HepG2 (cell line): Measurements from ENCODE around the gene HS6ST2. TPM values are rescaled to one million over a fixed set of nuclear protein-coding genes. Genes with fewer than 3 reads are reported as not detected.

Experiments used
- ARNT ChIP-seq: fragments of 450-650 bp; IDR thresholded peaks from 2 replicates; pipeline ENCODE4 v1.6.1; 2017
- BORCS8-MEF2B ChIP-seq: sonication (generic); formaldehyde crosslinking; IDR thresholded peaks from 2 replicates; pipeline ENCODE4 v1.8.0; 2022; ENCODE audit warnings: mild to moderate bottlenecking, missing genetic modification reagents
- EED ChIP-seq: sonication (generic); formaldehyde crosslinking; IDR thresholded peaks from 2 replicates; pipeline ENCODE4 v1.5.0; 2020; ENCODE audit warnings: mild to moderate bottlenecking, missing genetic modification reagents
- FOXJ3 ChIP-seq: sonication (generic); formaldehyde crosslinking; IDR thresholded peaks from 2 replicates; pipeline ENCODE4 v1.4.0; 2020; ENCODE audit warnings: missing genetic modification reagents, mild to moderate bottlenecking, borderline replicate concordance
- HDAC2 ChIP-seq: sonication (generic); formaldehyde crosslinking; IDR thresholded peaks from 2 replicates; pipeline ENCODE4 v1.4.0; 2020; ENCODE audit warnings: missing genetic modification reagents
- KAT8 ChIP-seq: IDR thresholded peaks from 2 replicates; pipeline ENCODE4 v1.6.1; 2016; ENCODE audit warnings: missing genetic modification reagents, missing compliant biosample characterization
- KDM2A ChIP-seq: sonication (generic); formaldehyde crosslinking; IDR thresholded peaks from 2 replicates; pipeline ENCODE4 v1.4.0; 2020; ENCODE audit warnings: low read depth, missing genetic modification reagents, borderline replicate concordance
- MBNL3 ChIP-seq: fragments of 250-450 bp; sonication (Bioruptor Pico); conservative IDR thresholded peaks from 2 replicates; pipeline ENCODE4 v1.8.0; 2022; ENCODE audit warnings: mild to moderate bottlenecking, inconsistent platforms
- NR1H2 ChIP-seq: sonication (generic); formaldehyde crosslinking; IDR thresholded peaks from 2 replicates; pipeline ENCODE4 v1.8.1; 2022; ENCODE audit warnings: low read depth, missing genetic modification reagents, borderline replicate concordance
- RBM39 ChIP-seq: fragments of 200-400 bp; formaldehyde crosslinking; IDR thresholded peaks from one replicate; pipeline ENCODE4 v1.6.1; 2018; ENCODE audit warnings: antibody characterized with exemption, mild to moderate bottlenecking, low read depth, low read length; ENCODE audit not compliant: poor library complexity, severe bottlenecking
- RXRB ChIP-seq: IDR thresholded peaks from 2 replicates; pipeline ENCODE4 v1.6.1; 2016; ENCODE audit warnings: borderline replicate concordance, missing genetic modification reagents, missing compliant biosample characterization
- TAF15 ChIP-seq: fragments of 200-400 bp; formaldehyde crosslinking; IDR thresholded peaks from one replicate; pipeline ENCODE4 v1.6.1; 2018; ENCODE audit warnings: mild to moderate bottlenecking, low read depth, low read length; ENCODE audit not compliant: poor library complexity, severe bottlenecking
- TSC22D2 ChIP-seq: sonication (generic); formaldehyde crosslinking; IDR thresholded peaks from 2 replicates; pipeline ENCODE4 v1.5.1; 2020; ENCODE audit warnings: missing genetic modification reagents, mild to moderate bottlenecking, borderline replicate concordance
- ZC3H13 ChIP-seq: sonication (generic); formaldehyde crosslinking; IDR thresholded peaks from 2 replicates; pipeline ENCODE4 v1.8.1; 2023; ENCODE audit warnings: mild to moderate bottlenecking, missing genetic modification reagents, moderate library complexity
- ZNF543 ChIP-seq: sonication (generic); formaldehyde crosslinking; IDR thresholded peaks from 2 replicates; pipeline ENCODE4 v1.4.0; 2020; ENCODE audit warnings: mild to moderate bottlenecking, missing genetic modification reagents
- ZNF644 ChIP-seq: IDR thresholded peaks from 2 replicates; pipeline ENCODE4 v1.6.1; 2016; ENCODE audit warnings: low read depth
- ZNF703 ChIP-seq: sonication (generic); formaldehyde crosslinking; IDR thresholded peaks from 2 replicates; pipeline ENCODE4 v1.5.1; 2020; ENCODE audit warnings: missing genetic modification reagents, mild to moderate bottlenecking, moderate library complexity, borderline replicate concordance
- polyA plus RNA-seq, 8 experiments: library from polyadenylated mRNA; depleted of rRNA in 3 of 8; stranded (reverse) in 7 of 8; unstranded in 1 of 8; fragments of >200 nt; fragmentation: Illumina TruSeq in 4 of 8; extraction: Trizol in 4 of 8; gene quantifications; 2 replicates each; pipeline versions ENCODE4 v1.2.1 to v1.2.3, GENCODE V29; 2011 to 2016; ENCODE audit warnings: low read depth in 4 of 8, missing spikeins in 1 of 8, mixed read lengths in 1 of 8; ENCODE audit not compliant: insufficient read depth in 1 of 8
- total RNA-seq, 5 experiments: library from RNA; depleted of rRNA; stranded (reverse); fragments of >200 nt; fragmentation: Illumina TruSeq; extraction: Trizol; gene quantifications; 2 replicates each; pipeline ENCODE4 v1.2.3, GENCODE V29; 2016; ENCODE audit warnings: low read depth in 1 of 5
- TF ChIP-seq, protein P1 (sequence below): sonication (generic); formaldehyde crosslinking; IDR thresholded peaks from 2 replicates; pipeline ENCODE4 v1.5.1; 2020; ENCODE audit warnings: missing genetic modification reagents, mild to moderate bottlenecking, borderline replicate concordance
- TF ChIP-seq, protein P2 (sequence below): sonication (generic); formaldehyde crosslinking; IDR thresholded peaks from 2 replicates; pipeline ENCODE4 v1.4.0; 2020; ENCODE audit warnings: mild to moderate bottlenecking, missing genetic modification reagents
- TF ChIP-seq, protein P3 (sequence below): sonication (generic); formaldehyde crosslinking; IDR thresholded peaks from 2 replicates; pipeline ENCODE4 v1.8.1; 2023; ENCODE audit warnings: mild to moderate bottlenecking, missing genetic modification reagents
- TF ChIP-seq, protein P4 (sequence below): sonication (generic); formaldehyde crosslinking; IDR thresholded peaks from 2 replicates; pipeline ENCODE4 v1.5.1; 2020; ENCODE audit warnings: missing genetic modification reagents, mild to moderate bottlenecking, borderline replicate concordance
- TF ChIP-seq, protein P5 (sequence below): sonication (generic); formaldehyde crosslinking; IDR thresholded peaks from 2 replicates; pipeline ENCODE4 v1.4.0; 2020; ENCODE audit warnings: mild to moderate bottlenecking, missing genetic modification reagents, borderline replicate concordance

HS6ST2 gene
- total and polyA plus RNA-seq, 2 of the 13 experiments (the other 11 are each of a cell fraction or from before 2014, with no cell fraction given) = 0.05 TPM; not detected in 1

DNA sequence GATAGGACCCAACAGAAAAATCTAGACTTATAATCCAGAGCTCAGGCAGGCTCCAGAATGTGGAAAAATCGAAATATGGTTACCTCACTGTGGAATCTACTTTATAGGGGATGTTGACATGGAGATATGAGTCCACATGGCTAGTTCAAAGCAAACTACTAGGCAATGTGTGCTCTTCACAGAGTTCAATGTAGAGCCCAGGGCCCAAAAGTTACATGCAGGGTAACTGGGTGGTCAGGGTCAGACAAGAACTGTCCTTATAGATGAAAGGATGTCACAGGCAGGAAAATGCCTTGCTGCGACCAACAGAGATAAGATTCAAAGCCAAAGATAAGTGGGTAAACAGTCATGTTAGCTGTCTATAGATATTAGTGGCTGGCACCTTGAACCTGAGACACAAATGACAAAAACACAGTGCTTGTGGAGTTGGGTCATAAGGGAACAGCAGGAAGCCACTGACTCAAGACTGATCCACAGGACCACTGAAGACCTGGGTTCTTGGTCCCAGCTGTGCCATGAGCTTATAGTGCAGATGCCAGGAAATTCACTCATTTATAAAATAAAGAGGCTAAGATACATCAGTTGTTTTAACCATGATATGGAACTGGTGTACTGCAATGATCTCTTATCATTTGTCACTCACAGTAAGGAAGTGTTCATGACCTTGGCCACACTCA, 367.9 kb downstream of the HS6ST2 start (continued):
- TF ChIP-seq, protein P1, sequence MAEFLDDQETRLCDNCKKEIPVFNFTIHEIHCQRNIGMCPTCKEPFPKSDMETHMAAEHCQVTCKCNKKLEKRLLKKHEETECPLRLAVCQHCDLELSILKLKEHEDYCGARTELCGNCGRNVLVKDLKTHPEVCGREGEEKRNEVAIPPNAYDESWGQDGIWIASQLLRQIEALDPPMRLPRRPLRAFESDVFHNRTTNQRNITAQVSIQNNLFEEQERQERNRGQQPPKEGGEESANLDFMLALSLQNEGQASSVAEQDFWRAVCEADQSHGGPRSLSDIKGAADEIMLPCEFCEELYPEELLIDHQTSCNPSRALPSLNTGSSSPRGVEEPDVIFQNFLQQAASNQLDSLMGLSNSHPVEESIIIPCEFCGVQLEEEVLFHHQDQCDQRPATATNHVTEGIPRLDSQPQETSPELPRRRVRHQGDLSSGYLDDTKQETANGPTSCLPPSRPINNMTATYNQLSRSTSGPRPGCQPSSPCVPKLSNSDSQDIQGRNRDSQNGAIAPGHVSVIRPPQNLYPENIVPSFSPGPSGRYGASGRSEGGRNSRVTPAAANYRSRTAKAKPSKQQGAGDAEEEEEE (CRISPR knock-in tag) = no peak
- TF ChIP-seq ZNF644 (peak; percentile 58; the same call in 1 of the 2 replicates), EED (CRISPR knock-in tag) (no peak), ZNF543 (CRISPR knock-in tag) (peak; percentile 69; the same call in 1 of the 2 replicates), FOXJ3 (CRISPR knock-in tag) (peak; percentile 94), ZC3H13 (CRISPR knock-in tag) (no peak), TSC22D2 (CRISPR knock-in tag) (no peak), BORCS8-MEF2B (CRISPR knock-in tag) (no peak), KDM2A (CRISPR knock-in tag) (0 out of 2 replicates have a peak, but pooled peaks have one; percentile 21), TAF15 (no peak), MBNL3 (no peak), RXRB (peak; percentile 99), RBM39 (no peak), ZNF703 (CRISPR knock-in tag) (peak; percentile 96), HDAC2 (CRISPR knock-in tag) (peak; percentile 96), KAT8 (CRISPR knock-in tag) (peak; percentile 73), ARNT (no peak), NR1H2 (peak; percentile 88; the same call in 1 of the 2 replicates)
- TF ChIP-seq, protein P2, sequence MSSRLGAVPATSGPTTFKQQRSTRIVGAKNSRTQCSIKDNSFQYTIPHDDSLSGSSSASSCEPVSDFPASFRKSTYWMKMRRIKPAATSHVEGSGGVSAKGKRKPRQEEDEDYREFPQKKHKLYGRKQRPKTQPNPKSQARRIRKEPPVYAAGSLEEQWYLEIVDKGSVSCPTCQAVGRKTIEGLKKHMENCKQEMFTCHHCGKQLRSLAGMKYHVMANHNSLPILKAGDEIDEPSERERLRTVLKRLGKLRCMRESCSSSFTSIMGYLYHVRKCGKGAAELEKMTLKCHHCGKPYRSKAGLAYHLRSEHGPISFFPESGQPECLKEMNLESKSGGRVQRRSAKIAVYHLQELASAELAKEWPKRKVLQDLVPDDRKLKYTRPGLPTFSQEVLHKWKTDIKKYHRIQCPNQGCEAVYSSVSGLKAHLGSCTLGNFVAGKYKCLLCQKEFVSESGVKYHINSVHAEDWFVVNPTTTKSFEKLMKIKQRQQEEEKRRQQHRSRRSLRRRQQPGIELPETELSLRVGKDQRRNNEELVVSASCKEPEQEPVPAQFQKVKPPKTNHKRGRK (CRISPR knock-in tag) = no peak
- TF ChIP-seq, protein P3, sequence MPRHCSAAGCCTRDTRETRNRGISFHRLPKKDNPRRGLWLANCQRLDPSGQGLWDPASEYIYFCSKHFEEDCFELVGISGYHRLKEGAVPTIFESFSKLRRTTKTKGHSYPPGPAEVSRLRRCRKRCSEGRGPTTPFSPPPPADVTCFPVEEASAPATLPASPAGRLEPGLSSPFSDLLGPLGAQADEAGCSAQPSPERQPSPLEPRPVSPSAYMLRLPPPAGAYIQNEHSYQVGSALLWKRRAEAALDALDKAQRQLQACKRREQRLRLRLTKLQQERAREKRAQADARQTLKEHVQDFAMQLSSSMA (CRISPR knock-in tag) = no peak
- TF ChIP-seq, protein P4, sequence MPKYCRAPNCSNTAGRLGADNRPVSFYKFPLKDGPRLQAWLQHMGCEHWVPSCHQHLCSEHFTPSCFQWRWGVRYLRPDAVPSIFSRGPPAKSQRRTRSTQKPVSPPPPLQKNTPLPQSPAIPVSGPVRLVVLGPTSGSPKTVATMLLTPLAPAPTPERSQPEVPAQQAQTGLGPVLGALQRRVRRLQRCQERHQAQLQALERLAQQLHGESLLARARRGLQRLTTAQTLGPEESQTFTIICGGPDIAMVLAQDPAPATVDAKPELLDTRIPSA (CRISPR knock-in tag) = no peak
- TF ChIP-seq, protein P5, sequence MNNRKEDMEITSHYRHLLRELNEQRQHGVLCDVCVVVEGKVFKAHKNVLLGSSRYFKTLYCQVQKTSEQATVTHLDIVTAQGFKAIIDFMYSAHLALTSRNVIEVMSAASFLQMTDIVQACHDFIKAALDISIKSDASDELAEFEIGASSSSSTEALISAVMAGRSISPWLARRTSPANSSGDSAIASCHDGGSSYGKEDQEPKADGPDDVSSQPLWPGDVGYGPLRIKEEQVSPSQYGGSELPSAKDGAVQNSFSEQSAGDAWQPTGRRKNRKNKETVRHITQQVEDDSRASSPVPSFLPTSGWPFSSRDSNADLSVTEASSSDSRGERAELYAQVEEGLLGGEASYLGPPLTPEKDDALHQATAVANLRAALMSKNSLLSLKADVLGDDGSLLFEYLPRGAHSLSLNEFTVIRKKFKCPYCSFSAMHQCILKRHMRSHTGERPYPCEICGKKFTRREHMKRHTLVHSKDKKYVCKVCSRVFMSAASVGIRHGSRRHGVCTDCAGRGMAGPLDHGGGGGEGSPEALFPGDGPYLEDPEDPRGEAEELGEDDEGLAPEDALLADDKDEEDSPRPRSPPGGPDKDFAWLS (CRISPR knock-in tag) = no peak
